ENCODE data around the gene SMAD2.

DNA sequence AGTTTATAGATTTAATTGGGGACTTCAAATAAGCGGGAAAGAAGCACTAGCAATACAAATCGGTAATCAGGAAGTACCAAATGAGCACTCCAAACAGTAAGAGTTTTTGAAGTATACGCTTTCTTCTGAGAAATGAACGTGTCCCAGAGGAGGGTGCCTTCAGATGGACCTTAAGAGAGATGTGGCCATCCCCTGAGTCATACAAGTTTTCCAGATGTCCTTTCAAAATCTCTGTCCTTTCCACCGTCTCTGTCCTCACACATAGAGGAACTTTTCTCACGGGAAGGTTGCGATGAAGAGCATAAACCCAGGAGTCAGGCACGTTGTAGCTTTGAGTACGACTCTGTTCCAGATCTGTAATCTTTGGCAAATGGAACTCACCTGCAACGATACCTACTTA is 1.7 kb upstream of the SMAD2 start:
- TF ChIP-seq, protein P1, sequence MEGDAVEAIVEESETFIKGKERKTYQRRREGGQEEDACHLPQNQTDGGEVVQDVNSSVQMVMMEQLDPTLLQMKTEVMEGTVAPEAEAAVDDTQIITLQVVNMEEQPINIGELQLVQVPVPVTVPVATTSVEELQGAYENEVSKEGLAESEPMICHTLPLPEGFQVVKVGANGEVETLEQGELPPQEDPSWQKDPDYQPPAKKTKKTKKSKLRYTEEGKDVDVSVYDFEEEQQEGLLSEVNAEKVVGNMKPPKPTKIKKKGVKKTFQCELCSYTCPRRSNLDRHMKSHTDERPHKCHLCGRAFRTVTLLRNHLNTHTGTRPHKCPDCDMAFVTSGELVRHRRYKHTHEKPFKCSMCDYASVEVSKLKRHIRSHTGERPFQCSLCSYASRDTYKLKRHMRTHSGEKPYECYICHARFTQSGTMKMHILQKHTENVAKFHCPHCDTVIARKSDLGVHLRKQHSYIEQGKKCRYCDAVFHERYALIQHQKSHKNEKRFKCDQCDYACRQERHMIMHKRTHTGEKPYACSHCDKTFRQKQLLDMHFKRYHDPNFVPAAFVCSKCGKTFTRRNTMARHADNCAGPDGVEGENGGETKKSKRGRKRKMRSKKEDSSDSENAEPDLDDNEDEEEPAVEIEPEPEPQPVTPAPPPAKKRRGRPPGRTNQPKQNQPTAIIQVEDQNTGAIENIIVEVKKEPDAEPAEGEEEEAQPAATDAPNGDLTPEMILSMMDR (IDR thresholded peaks at IDR 0.05; ENCODE audit: insufficient read depth, low read depth, low read length): no peak
- no peak for TF ChIP-seq EZH2 (IDR thresholded peaks at IDR 0.05; ENCODE audit: insufficient read depth, low read length)

All from astrocyte (in vitro differentiated cells and primary cell).